ENCODE measurements around the gene GPC5.

GRCh38 chr13:91643394-91643793 lies 245.0 kb downstream of the GPC5 start:
- TF ChIP-seq CTCF (conservative IDR thresholded peaks at IDR 0.05; ENCODE audit: low read length): no peak
- no peak for TF ChIP-seq EZH2phosphoT487 (IDR thresholded peaks at IDR 0.05; ENCODE audit: borderline replicate concordance, low read depth, low read length)

Data from OCI-LY7 (cell line).